Endometrial microvascular endothelial cells (primary cell): ENCODE results near the gene TMEM52. TPM values are rescaled to one million over a fixed set of nuclear protein-coding genes. Genes with fewer than 3 reads are reported as not detected.

Experiments
- in situ Hi-C: cut with HindIII; loops from 2 replicates; pipeline ENCODE4 v1.10.0; 2017; ENCODE audit warnings: low sequenced_read_pairs, low pct_unique_long_range_greater_than_20kb; ENCODE audit errors: inconsistent ontology term
- total RNA-seq: library from RNA; depleted of rRNA; stranded (reverse); fragments of >200 nt; gene quantifications from one replicate; pipeline ENCODE4 v1.2.3, GENCODE V29; 2015; ENCODE audit errors: inconsistent ontology term

Gene TMEM52
- total RNA-seq, 1 donor from 2014 or later = not detected

DNA sequence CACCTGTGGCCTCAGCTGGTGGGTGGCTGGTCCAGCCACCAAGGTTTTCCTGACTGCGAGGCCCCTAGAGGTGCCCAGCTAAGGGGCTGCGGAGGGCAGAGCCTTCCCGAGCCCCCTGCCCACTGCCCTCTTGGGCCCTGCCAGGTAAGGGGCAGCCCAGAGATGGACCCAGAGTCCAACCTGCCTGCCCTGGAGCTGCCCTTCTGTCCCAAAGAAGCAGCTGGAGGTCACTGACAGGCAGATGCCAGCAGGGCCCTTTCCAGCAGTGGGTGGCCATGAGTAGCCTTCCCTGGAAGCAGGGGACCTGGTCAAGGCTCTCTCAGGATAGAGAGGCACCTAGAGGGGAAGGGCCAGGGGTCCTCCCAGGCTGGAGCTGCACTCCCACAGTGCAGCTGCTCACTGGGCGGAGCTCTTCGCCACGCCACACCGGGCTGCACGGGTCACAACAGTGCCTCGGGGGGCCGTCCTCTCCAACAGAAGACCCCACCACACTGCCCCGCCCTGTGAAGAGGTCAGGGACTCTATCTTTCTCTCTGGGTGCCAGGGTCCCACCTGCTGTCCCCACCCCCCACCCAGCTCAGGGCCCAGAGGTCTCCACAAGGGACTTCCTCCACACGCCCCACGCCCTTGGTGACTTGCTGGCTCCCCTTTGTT lies 17.3 kb downstream of the TMEM52 start:
- in situ Hi-C loops = no loop called here

DNA sequence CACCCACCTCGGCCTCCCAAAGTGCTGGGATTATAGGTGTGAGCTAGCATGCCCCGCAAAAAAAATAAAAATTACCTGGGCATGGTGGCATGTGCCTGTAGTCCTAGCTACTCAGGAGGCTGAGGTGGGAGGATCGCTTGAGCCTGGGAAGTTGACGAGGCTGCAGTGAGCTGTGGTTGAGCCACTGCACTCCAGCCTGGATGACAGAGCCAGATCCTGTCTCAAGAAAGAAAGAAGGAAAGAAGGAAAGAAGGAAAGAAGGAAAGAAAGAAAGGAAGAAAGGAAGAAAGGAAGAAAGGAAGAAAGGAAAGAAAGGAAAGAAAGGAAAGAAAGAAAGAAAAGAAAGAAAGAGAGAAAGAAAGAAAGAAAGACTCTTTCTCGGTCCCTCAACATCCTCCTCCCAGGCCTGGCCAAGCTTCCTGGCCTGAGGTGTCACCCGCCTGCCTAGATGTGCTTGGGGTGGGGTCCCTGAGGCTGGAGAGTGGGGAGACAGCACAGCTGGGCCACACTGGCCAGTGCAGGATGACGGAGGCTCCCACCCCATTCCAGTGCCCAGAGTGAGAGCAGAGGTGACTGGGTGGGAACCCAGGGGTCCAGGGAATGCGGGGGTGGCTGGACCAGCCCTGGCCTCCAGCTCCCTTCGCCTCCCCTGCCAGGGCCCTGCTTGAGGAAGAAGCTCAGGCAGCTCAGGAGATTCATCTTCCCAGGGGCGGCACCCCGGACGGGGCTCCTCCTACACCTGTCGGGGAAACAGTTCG lies 18.0 kb downstream of the TMEM52 start:
- in situ Hi-C loops = no loop called here

GRCh38 chr1:1899967-1900327 lies 19.1 kb downstream of the TMEM52 start:
- in situ Hi-C loops = no loop called here

DNA sequence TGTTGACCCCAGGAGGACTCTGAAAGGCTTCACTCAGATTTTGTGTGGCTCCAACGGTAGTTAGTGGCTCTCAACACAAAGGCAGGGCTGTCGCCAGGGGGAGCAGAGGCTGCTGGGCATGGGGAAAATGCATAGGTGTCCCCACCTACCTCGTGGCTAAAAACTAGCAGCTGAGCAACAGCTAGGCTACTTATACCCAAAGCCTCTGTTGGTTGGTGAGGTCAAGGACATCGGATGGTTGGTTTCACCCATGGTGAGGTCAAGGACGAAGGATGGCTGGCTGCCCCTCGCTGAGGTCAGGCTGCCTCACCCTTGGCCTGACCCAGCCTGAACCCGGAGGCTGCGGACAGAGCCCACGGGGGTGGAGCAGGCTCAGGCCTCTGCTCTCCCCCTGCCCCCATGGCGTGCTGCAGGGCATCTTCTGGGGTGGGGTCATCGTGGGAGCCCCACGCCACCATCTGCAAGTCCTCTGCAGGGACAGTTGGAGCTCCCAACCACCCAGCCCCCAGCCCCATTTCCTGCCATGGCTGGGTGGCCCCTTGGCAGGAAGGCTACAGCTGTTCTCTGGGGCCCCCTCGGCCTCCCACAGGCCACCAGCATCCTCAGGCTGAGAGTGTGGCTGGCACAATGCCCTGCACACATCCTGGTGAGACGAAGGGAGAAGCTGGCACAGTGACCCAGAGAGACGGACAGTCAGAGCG lies 19.7 kb downstream of the TMEM52 start:
- in situ Hi-C loops = no loop called here

- in situ Hi-C loops = no loop called here
Observed at GRCh38 chr1:1898246-1898933, 20.7 kb downstream of the TMEM52 start.

GRCh38 chr1:1895456-1896336 lies 23.4 kb downstream of the TMEM52 start:
- in situ Hi-C loops = no loop called here

GRCh38 chr1:1895060-1895418 lies 24.0 kb downstream of the TMEM52 start:
- in situ Hi-C loops = no loop called here

GRCh38 chr1:1894354-1895059 lies 24.6 kb downstream of the TMEM52 start:
- in situ Hi-C loops = no loop called here

- in situ Hi-C loops = no loop called here
Observed at GRCh38 chr1:1893997-1894353, 25.1 kb downstream of the TMEM52 start.

- in situ Hi-C loops = no loop called here
Observed at GRCh38 chr1:1893291-1893985, 25.6 kb downstream of the TMEM52 start.

DNA sequence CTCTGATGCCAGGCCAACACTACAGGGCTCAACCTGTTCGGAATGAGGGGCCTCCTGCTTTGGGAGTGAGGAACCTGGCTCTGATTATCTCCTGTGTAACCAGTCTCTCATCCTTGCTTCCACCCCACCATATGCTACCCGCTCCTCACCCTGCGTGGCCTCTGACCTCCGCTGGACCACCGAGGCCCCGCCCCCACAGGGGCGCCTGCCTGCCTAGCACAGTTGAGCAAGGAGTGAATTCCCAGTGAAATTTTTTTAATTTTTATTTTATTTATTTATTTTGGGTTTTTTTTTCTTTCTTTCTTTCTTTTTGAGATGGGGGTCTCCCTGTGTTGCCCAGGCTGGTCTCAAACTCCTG lies 26.3 kb downstream of the TMEM52 start:
- in situ Hi-C loops = no loop called here

DNA sequence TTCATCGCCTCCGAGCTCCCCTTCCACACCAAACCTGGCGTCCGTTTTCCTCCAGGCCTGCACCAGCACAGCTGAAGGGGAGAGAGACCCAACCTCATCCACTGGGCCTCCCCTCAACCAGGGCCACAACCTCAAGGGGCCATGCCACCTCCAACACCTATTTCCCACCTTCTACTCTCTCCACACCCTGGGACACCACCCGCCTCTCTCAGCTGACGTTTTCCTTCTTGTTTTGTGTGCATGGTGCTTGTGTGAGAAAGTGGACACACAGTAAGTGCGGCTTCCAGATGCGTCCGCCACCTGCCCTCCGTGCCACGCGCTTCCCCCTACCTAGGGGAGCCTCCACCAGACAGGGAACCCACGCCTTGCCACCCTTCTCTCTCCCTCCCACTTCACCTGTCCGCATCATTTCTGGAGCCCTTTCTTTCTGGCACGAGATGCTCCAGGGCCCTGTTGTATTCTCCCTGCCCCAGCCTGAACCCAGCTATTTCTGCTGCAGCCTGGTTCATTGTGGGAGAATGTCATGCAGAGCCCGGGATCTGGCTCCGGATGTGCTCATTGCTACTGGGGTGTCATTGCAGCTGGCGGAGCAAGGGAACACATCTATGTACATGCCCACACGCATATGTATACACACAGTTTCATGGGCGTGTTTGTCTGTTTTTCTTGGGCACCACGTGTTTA lies 26.9 kb downstream of the TMEM52 start:
- in situ Hi-C loops = no loop called here

DNA sequence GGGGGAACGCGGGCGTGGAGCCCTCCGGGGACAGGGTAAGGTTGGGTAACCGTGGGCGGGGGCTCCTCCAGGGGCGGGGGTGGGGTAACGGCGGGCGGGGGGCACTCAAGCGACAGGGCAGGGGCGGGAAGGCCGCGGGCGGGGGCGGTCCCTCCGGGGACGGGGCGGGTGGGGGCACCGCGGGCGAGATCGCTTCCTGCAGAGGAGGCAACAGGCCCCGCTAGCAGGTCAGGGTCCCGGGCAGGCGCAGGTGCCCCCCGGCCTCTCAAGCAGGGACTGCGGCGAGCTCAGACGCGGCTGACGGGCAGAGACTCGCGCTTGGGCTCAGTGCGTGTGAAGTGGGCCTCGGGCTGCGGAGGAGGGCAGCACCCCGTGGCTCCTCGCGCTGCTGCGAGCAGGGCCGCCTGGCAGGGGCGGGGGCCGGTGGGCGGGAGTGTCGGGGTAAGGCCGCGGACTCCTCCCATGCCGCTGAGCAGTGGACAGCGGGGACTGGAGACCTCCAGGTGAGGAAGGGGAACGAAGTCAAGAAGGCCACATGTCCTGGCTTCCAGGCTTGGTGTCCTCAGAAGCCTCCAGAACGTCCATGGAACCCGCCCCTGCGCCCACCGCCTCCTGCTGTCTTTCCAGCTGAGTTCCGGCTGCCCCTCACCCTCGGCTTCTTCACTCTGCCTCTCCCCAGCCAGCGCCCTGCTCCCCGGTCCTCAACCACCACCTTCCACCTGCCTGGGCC lies 27.6 kb downstream of the TMEM52 start:
- in situ Hi-C loops = no loop called here

GRCh38 chr1:1890506-1891348 lies 28.4 kb downstream of the TMEM52 start, which contains the start of gene GNB1:
Gene GNB1, minus strand, starts transcription at chr1:1891087. Its CDS starts 65,634 bp downstream, at chr1:1825453.
- in situ Hi-C loops = no loop called here

DNA sequence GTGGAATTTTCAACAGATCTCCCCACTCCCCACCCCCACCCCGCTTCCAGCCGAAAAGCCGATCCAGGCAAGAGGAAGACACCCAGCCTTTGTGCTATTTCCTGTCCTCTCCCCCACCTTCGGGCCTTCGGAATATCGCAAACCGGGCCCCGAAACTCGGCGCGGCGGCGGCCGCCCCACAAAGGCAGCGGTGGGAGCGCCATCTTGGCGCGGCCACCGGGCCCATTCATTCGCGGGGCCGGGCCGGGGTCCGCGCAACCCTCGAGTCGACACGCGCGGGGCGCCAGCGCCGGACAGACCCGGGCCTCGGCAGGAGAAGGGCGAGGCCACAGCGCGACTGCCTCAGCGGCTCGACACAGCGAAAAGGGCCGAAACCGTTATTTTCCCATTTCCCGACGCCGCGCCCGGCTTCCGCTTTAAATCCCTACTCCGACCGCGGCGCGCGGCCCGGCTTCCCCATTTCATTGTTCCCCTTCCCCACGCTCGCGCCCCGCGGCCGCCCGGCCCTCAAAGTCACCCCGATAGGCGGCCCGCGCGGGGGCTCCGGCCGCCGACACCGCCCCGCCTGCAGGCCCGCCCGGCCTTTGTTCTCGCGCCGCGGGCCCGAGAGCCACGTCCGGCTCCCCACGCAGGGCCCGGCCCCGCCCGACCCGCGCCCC lies 29.1 kb downstream of the TMEM52 start:
- in situ Hi-C loops = loop anchor here (10.0 kb wide), 1 partner anchor 65 kb away; no protein-coding TSS in a partner anchor
